NCI-H460 (cell line): ENCODE measurements around the gene GLP1R. TPM values are rescaled to one million over a fixed set of nuclear protein-coding genes. Genes with fewer than 3 reads are reported as not detected.
"Not testable (repeated sequence)": the region's sequence is repeated elsewhere in the genome, so short reads cannot be mapped to it uniquely, and the experiment has no call there.

ENCODE experiments used
- DNase-seq: peaks from one replicate; pipeline ENCODE4 v3.0.0-alpha.2; 2016; ENCODE audit warnings: low read depth; ENCODE audit errors: extremely low read depth
- total RNA-seq: library from RNA; depleted of rRNA; stranded (reverse); fragments of >200 nt; shearing (Covaris generic); gene quantifications from 2 replicates; pipeline ENCODE4 v1.2.3, GENCODE V29; 2014; rRNA removed

The GLP1R gene
- total RNA-seq, 1 experiment from 2014 or later, result not detected

DNA sequence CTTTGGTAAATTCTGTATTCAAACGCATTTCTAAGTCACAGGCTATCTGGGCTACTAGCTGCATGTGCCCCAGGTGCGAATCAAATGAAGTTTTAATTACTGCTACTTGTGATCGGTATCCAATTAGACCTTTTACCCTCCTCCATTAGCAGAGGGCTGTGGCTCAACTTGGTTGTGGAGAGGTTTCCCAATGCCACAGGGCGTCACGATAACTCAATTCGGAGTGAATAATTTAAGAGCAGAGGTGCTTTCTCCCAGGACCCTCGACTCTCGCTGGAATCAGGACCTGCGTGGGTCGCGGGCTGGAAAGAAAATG, 65.8 kb downstream of the GLP1R start:
- no peak for DNase-seq

DNA sequence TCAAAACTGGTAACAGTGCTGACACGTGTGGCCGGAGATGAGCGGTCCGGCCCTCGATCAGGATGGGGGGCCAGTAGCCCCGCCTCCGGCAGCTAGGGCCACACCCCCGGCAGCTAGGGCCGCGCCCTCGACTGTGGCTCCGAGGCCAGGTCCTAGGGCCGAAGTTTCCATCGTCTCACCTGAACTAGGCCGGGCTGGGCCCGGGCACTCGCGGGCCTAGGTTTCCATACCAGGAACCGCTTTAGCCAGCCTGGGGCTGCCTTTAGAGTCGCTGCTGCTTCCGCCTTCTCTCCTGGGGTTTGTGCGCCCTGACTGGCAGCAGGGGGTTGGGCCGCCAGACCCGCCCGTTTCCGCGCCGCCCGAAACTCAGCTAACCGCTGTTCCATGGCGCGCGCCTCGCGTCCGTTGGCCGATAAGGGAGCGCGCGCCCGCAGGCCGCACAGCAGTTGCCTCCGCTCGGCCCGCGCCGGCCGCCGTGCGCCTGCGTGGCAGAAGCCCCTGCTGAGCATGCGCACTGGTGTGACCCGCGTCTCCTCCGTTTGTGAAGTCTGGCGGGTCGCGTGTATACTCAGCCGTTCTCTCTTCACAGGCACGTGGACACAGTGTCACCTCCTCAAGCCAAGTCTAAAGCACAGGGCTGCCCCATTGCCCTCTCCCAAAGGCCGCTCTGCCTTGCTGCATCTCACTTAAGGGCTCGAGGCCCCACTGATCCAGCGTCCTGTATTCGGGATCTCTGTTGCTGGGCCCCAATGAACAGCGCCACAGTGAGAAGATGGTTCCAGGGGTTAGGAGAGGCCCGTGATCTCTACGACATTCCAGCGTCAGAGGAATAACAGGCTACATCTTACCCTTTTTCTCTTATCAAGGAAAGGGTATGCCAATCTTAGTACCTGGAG, 66.4 kb downstream of the GLP1R start, which contains the start of gene SAYSD1:
Gene SAYSD1 (minus strand): TSS at position 483 of the 896 bp plus-strand sequence. CDS start 97 bp downstream, at position 386.
- DNase-seq, result peak; percentile 84

DNA sequence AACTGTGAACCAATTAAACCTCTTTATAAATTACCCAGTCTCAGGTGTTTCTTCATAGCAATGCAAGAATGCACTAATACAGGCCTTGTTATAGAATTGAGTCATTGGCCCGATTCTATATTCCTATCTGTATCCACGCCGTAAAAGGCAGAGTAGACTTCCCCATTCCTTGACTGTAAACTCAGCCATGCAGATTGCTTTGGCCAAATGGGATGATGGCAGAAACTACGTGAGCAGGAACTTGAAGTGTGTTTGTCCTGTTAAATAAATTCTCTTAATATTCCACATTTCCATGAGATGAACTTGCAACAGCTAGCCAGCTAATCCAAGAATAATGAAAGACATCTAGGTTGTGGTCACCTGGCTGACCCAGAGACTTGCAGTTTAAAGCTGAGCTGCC, 70.3 kb downstream of the GLP1R start:
- no peak for DNase-seq

DNA sequence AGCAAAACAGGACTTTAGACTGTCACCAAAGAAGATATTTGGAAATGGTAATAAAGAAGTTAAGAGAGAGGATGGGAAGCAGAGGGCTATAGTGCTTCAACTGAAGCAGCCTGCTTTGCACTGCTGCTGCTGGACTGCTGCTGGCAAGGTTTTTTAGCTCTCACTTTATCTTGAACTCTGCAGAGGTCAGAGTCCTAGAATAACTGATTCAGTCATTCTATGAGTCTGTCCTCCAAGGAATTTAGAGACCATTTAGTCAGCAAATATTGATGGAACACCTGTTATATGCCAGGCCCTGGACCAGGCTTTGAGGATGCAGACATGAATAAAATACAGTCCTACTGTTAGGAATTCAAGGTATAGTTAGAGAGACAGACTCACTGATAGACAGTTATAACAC, 75.5 kb downstream of the GLP1R start:
- no peak for DNase-seq

DNA sequence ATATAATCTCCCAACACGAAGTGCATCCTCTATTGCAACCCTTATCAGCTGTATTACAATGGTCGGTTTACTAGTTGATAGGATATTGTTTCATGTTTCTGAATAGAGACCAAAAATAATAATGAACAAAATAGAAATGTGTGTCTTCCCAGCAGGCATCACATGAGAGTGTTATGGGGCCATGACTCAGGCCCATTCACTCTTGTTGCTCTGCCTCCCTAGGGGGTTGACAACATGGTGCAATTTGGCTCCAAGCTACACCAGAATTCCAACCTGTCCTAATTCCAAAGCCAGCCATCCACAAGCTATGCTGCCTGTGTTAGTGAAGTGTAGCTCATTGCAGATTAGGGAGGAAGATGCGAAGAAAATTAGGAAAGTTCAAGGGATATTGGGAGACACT, 79.5 kb downstream of the GLP1R start:
- no peak for DNase-seq

DNA sequence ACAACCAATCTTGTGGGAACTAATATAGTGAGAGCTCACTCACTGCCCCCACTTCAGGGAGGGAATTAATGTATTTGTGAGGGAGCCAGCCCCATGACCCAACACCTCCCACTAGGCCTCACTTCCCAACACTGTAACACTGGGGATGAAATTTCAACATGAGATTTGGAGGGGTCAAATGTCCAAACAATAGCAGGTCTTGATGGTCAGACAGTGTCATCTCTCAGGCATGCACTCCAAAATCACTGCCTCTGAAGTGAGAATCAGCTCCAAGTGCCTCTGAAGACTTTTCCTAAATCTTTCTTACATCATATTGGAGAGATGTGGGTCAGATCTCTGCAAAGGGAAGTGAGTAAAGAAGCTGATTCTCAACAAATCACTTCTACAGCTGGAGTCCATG, 80.3 kb downstream of the GLP1R start:
- DNase-seq, result no peak

DNA sequence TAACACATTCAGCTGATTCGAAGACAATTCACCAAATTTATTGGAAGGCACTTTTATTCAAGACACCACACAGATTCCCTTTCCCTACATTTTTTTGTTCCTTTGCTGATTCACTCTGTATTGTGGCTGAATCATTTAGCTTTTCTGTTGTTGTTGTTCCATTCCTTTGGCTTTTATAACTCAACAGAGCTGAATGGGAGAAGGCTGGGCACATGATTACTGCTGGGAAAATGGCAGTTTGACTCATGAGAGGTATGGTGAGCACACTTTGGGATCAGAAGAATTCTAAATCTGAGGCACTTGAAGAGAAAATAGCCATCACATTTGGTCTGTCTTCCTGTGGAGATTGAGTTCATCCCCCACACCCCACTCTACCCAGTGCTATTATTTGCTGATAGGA, 82.1 kb downstream of the GLP1R start:
- no peak for DNase-seq

DNA sequence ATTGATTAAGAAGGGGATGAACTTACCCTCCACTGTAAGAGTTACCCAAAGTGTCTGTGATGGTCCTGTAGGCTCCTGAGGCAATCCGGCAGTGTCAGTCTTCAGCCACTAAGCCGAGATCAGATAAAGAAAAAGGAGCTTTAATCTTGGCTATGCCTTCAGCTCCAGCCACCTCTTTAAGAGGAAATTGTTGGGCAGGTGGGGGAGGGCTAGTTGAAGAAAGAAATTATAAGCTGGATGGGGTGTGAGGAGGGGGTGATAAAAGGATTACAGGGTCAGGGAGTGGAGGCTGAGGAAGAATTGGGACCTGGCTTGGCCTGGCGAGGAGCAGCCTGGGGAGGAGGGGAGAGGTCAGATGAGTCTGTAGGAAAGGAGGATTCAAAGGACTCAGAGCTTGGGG, 86.2 kb downstream of the GLP1R start:
- not testable (repeated sequence) for DNase-seq

DNA sequence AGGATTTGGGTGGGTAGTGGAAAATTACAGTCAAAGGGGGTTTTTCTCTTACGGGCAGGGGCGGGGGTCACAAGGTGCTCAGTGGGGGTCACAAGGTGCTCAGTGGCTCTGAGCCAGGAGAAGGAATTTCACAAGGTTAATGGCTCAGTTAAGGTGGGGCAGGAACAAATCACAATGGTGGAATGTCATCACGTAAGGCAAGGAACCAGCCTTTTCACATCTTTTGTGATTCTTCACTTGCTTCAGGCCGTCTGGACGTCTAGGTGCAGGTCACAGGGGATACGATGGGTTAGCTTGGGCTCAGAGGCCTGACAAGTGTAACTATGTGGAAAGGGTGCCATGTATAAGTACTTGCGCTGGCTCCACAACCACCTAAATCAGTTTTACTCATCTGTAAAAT, 87.6 kb downstream of the GLP1R start:
- not testable (repeated sequence) for DNase-seq

DNA sequence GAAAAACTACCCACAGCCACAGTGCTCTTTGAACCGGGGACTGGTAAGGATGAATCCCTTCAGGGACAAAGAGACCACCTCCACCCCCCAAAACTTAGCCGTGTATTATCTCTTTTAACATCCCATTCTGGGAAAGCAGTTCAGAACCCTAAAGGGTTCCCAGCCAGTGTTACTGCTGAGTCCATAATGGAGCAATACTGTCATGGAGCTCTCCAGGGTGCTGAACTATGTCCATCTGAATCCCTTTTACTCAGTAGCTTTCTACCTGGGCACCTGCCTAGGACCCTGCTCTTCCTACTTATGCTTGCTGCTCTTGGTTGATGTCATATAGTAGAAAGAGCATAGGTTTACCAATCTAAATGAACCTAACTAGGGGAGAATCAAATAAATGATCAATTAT, 88.7 kb downstream of the GLP1R start:
- peak; percentile 33 for DNase-seq

Other genes starting within 250 kb of the GLP1R start
- 7.1 and 8.9 TPM in 2 replicates for gene SAYSD1, start 66.4 kb downstream of the GLP1R start, total RNA-seq
- 0.74 and 0.78 TPM in 2 replicates for gene KCNK5, start 180.7 kb downstream of the GLP1R start, total RNA-seq